Skin epidermis (tissue), 12 donors: ENCODE results near the gene IGHMBP2.
"Not testable (repeated sequence)": the region's sequence is repeated elsewhere in the genome, so short reads cannot be mapped to it uniquely, and the experiment has no call there.

Experiments used
- H3K27ac ChIP-seq, 21 experiments: fragments of 200-600 bp; sonication (generic) in 11 of 21; one replicate each; pipeline ENCODE4 v1.5.0; 2020; ENCODE audit warnings: mild to moderate bottlenecking in 3 of 21, inconsistent platforms in 2 of 21, moderate library complexity in 2 of 21
- H3K4me3 ChIP-seq, 7 experiments: fragments of 200-600 bp; sonication (generic) in 2 of 7; one replicate each; pipeline ENCODE4 v1.5.0; 2020; ENCODE audit warnings: inconsistent platforms in 2 of 7, mild to moderate bottlenecking in 2 of 7, moderate library complexity in 1 of 7

Gene IGHMBP2

GRCh38 chr11:68884827-68885226 lies 18.9 kb upstream of the IGHMBP2 start:
- not testable (repeated sequence) for H3K4me3 ChIP-seq, H3K27ac ChIP-seq

- H3K27ac ChIP-seq = peak overlapping the region in 15 of 21 experiments; percentile 23 to 82 (median 63)
Observed at GRCh38 chr11:68889948-68890446, 13.7 kb upstream of the IGHMBP2 start.

GRCh38 chr11:68890490-68891231 lies 13.0 kb upstream of the IGHMBP2 start:
- peak overlapping the region in 17 of 21 experiments; percentile 23 to 82 (median 63) for H3K27ac ChIP-seq
- H3K4me3 ChIP-seq = no peak overlapping the region

More at GRCh38 chr11:68889948-68890446, 13.7 kb upstream of the IGHMBP2 start:
- no peak overlapping the region for H3K4me3 ChIP-seq

GRCh38 chr11:68891351-68891948 lies 12.2 kb upstream of the IGHMBP2 start:
- Histone ChIP-seq H3K27ac (peak overlapping the region in 14 of 21 experiments; percentile 21 to 78 (median 56)), H3K4me3 (no peak overlapping the region)

- Histone ChIP-seq H3K27ac (peak overlapping the region in 3 of 21 experiments; percentile 10 to 39 (median 17)), H3K4me3 (no peak overlapping the region)
Observed at GRCh38 chr11:68892576-68892975, 11.1 kb upstream of the IGHMBP2 start.

GRCh38 chr11:68893282-68893681 lies 10.4 kb upstream of the IGHMBP2 start:
- Histone ChIP-seq H3K27ac (peak overlapping the region in 3 of 21 experiments; percentile 10 to 39 (median 17)), H3K4me3 (no peak overlapping the region)

- Histone ChIP-seq H3K27ac (no peak overlapping the region), H3K4me3 (no peak overlapping the region)
Observed at GRCh38 chr11:68896171-68896959, 7.3 kb upstream of the IGHMBP2 start.

GRCh38 chr11:68897441-68897840 lies 6.2 kb upstream of the IGHMBP2 start:
- H3K27ac ChIP-seq = no peak overlapping the region

GRCh38 chr11:68900835-68901381 lies 2.8 kb upstream of the IGHMBP2 start:
- Histone ChIP-seq H3K4me3 (no peak overlapping the region), H3K27ac (no peak overlapping the region)

More at GRCh38 chr11:68897441-68897840, 6.2 kb upstream of the IGHMBP2 start:
- H3K4me3 ChIP-seq = no peak overlapping the region

- Histone ChIP-seq H3K4me3 (peak overlapping the region; percentile 66 to 94 (median 75)), H3K27ac (peak overlapping the region; percentile 39 to 96 (median 89))
Observed at GRCh38 chr11:68904248-68904847, 657 bp downstream of the IGHMBP2 start.

- Histone ChIP-seq H3K4me3 (peak overlapping the region in 1 of 7 experiments; percentile 94), H3K27ac (no peak overlapping the region)
Observed at GRCh38 chr11:68905421-68906360, 2.0 kb downstream of the IGHMBP2 start.

- Histone ChIP-seq H3K4me3 (no peak overlapping the region), H3K27ac (no peak overlapping the region)
Observed at GRCh38 chr11:68908273-68908672, 4.6 kb downstream of the IGHMBP2 start.

GRCh38 chr11:68910965-68911364 lies 7.3 kb downstream of the IGHMBP2 start:
- H3K27ac ChIP-seq = no peak overlapping the region
- H3K4me3 ChIP-seq = no peak overlapping the region

GRCh38 chr11:68911731-68912130 lies 8.0 kb downstream of the IGHMBP2 start:
- no peak overlapping the region for H3K4me3 ChIP-seq
- peak overlapping the region in 1 of 21 experiments; percentile 9 for H3K27ac ChIP-seq

GRCh38 chr11:68912254-68912653 lies 8.6 kb downstream of the IGHMBP2 start:
- Histone ChIP-seq H3K27ac (no peak overlapping the region), H3K4me3 (no peak overlapping the region)

- no peak overlapping the region for H3K4me3 ChIP-seq
- H3K27ac ChIP-seq = no peak overlapping the region
Observed at GRCh38 chr11:68913188-68913587, 9.5 kb downstream of the IGHMBP2 start.

GRCh38 chr11:68914761-68915160 lies 11.1 kb downstream of the IGHMBP2 start:
- no peak overlapping the region for H3K27ac ChIP-seq
- no peak overlapping the region for H3K4me3 ChIP-seq

GRCh38 chr11:68916439-68916838 lies 12.7 kb downstream of the IGHMBP2 start:
- Histone ChIP-seq H3K27ac (no peak overlapping the region), H3K4me3 (no peak overlapping the region)
